Peyer's patch (tissue), 4 donors: ENCODE data around the gene IFNL2.

Experiments
- POLR2A ChIP-seq, 2 donors: fragments of 450-650 bp; IDR thresholded peaks; one replicate each; pipeline ENCODE4 v1.5.1; 2017; ENCODE audit warnings: antibody characterized with exemption in 2 of 2, mild to moderate bottlenecking in 2 of 2, moderate library complexity in 2 of 2
- TF ChIP-seq, protein P1 (sequence below), 6 experiments: fragments of 450-650 bp in 4 of 6; fragments of 200-600 bp in 2 of 6; sonication (generic) in 1 of 6; IDR thresholded peaks; one replicate each; pipeline ENCODE4 v1.5.1; 2017 to 2019; ENCODE audit warnings: antibody characterized with exemption in 6 of 6, mild to moderate bottlenecking in 3 of 6, moderate library complexity in 1 of 6

DNA sequence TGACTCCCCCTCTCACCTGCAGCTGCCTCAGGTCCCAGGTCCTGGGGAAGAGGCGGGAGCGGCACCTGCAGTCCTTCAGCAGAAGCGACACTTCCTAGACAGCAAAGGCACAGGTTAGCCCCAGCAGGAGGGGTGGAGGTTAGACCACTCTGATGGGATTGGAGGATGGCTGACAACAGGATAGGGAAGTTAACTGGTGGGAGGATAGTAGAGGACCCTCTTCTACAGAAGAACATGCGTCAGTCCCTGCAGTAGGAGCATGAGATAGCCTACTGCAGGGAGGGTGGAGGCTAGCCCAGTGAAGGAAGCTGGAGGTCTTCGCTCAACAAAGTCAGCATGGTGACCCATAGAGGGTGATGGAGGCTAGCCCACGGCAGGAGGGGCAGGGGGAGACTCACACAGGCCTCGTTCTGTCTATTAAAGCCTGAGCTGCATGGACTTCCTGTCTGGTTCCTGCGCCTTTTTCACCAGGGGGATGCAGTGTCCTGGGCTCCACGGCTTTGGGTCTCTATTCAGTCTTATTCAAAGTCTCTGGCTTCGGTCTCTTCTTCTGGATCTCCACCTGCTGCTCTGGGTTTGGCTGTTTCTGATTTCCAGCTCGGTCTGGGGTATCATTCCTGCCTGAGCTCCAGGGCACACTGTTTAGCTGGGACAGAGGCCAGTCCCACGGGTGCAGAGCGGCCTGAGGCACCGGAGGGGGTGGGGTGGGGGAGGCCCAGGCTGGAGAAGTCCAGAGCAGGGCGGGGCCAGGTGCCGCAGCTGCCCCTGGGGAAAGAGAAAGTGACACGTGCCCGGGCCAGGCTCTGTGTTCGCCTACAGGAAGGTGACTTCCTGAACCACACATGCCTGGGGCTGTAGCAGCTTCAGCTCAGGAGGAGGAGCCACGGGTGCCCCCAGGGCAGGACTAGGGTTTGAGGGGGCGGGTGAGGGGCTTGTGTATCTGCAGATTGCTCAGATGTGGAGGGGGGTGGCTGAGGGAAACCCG, 30.7 kb upstream of the IFNL2 start:
- TF ChIP-seq, protein P1, sequence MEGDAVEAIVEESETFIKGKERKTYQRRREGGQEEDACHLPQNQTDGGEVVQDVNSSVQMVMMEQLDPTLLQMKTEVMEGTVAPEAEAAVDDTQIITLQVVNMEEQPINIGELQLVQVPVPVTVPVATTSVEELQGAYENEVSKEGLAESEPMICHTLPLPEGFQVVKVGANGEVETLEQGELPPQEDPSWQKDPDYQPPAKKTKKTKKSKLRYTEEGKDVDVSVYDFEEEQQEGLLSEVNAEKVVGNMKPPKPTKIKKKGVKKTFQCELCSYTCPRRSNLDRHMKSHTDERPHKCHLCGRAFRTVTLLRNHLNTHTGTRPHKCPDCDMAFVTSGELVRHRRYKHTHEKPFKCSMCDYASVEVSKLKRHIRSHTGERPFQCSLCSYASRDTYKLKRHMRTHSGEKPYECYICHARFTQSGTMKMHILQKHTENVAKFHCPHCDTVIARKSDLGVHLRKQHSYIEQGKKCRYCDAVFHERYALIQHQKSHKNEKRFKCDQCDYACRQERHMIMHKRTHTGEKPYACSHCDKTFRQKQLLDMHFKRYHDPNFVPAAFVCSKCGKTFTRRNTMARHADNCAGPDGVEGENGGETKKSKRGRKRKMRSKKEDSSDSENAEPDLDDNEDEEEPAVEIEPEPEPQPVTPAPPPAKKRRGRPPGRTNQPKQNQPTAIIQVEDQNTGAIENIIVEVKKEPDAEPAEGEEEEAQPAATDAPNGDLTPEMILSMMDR (IDR thresholded peaks at IDR 0.05): no peak
- no peak for TF ChIP-seq POLR2A (IDR thresholded peaks at IDR 0.05)
